EL (cell line): ENCODE measurements around the gene SLC25A1.
"Not testable (repeated sequence)": the region's sequence is repeated elsewhere in the genome, so short reads cannot be mapped to it uniquely, and the experiment has no call there.

ENCODE experiments used
- DNase-seq: peaks from one replicate; pipeline ENCODE4 v3.0.0-alpha.2; 2016

SLC25A1 gene

GRCh38 chr22:19156109-19156508 is 22.4 kb downstream of the SLC25A1 start:
- DNase-seq: not testable (repeated sequence)

- DNase-seq: no peak
Observed at GRCh38 chr22:19152942-19153883, 25.3 kb downstream of the SLC25A1 start.

- DNase-seq: no peak
Observed at GRCh38 chr22:19151329-19152191, 27.0 kb downstream of the SLC25A1 start.

- no peak for DNase-seq
Observed at GRCh38 chr22:19150482-19151328, 27.8 kb downstream of the SLC25A1 start.

GRCh38 chr22:19149991-19150390 is 28.5 kb downstream of the SLC25A1 start, which contains the start of gene GSC2:
GSC2 (minus strand) TSS chr22:19150292; CDS start chr22:19150283, 9 bp downstream.
- DNase-seq: no peak

- DNase-seq: peak; percentile 30
Observed at GRCh38 chr22:19149047-19149883, 29.3 kb downstream of the SLC25A1 start.

GRCh38 chr22:19148417-19149046 is 30.0 kb downstream of the SLC25A1 start:
- no peak for DNase-seq

GRCh38 chr22:19147195-19147780 is 31.2 kb downstream of the SLC25A1 start:
- no peak for DNase-seq

- no peak for DNase-seq
Observed at GRCh38 chr22:19146215-19146968, 32.1 kb downstream of the SLC25A1 start.

GRCh38 chr22:19143967-19144400 is 34.6 kb downstream of the SLC25A1 start:
- no peak for DNase-seq

- no peak for DNase-seq
Observed at GRCh38 chr22:19143212-19143611, 35.3 kb downstream of the SLC25A1 start.

- no peak for DNase-seq
Observed at GRCh38 chr22:19142394-19142793, 36.1 kb downstream of the SLC25A1 start.

- DNase-seq: no peak
Observed at GRCh38 chr22:19139974-19140373, 38.6 kb downstream of the SLC25A1 start.

GRCh38 chr22:19139001-19139356 is 39.6 kb downstream of the SLC25A1 start:
- DNase-seq: no peak

GRCh38 chr22:19138217-19139000 is 40.1 kb downstream of the SLC25A1 start:
- DNase-seq: no peak

GRCh38 chr22:19137384-19138216 is 40.9 kb downstream of the SLC25A1 start:
- no peak for DNase-seq

- DNase-seq: no peak
Observed at GRCh38 chr22:19136915-19137314, 41.6 kb downstream of the SLC25A1 start.

- DNase-seq: no peak
Observed at GRCh38 chr22:19134874-19135273, 43.7 kb downstream of the SLC25A1 start.
